ENCODE measurements around the gene KIF16B.
"Not testable (repeated sequence)": the region's sequence is repeated elsewhere in the genome, so short reads cannot be mapped to it uniquely, and the experiment has no call there.

KIF16B gene

GRCh38 chr20:16441546-16442164 lies 131.6 kb downstream of the KIF16B start:
- no peak overlapping the region for H3K27ac ChIP-seq
- TF ChIP-seq CTCF (IDR thresholded peaks at IDR 0.05; ENCODE audit: low read depth, low read length): no peak
- H3K4me3 ChIP-seq (ENCODE audit: low read depth, low read length): no peak overlapping the region
- no peaks in the 10 kb centered on the region for H3K36me3 ChIP-seq
- no peak for DNase-seq
- no peaks in the 10 kb centered on the region for H3K9me3 ChIP-seq (ENCODE audit: severe bottlenecking)
- no peaks in the 10 kb centered on the region for H3K27me3 ChIP-seq (ENCODE audit: insufficient read depth, low read depth, severe bottlenecking)

DNA sequence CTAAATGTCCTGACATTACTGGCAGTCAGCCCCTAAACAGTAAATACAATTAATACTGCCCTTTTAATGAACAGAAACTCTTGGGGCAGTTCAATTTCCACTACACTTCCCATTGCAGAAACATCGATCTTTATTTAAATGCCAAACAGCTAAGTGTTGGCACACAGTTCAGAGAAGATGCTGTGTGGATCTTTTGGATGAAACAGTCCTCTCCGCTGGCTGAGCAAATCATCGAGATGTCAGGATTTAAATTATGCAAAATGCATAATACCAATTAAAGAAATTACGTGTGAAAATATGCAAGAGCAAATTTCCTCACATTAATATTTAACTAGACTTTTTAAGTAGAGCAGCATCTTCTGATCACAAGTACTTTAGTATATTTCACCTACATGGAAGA lies 132.6 kb downstream of the KIF16B start:
- H3K27ac ChIP-seq: no peak overlapping the region
- no peak overlapping the region for H3K4me3 ChIP-seq (ENCODE audit: low read depth, low read length)
- DNase-seq: no peak
- TF ChIP-seq CTCF (IDR thresholded peaks at IDR 0.05; ENCODE audit: low read depth, low read length): no peak
- no peaks in the 10 kb centered on the region for H3K36me3 ChIP-seq
- H3K9me3 ChIP-seq (ENCODE audit: severe bottlenecking): no peaks in the 10 kb centered on the region
- H3K27me3 ChIP-seq (ENCODE audit: insufficient read depth, low read depth, severe bottlenecking): no peaks in the 10 kb centered on the region

GRCh38 chr20:16439540-16439939 lies 133.7 kb downstream of the KIF16B start:
- H3K36me3 ChIP-seq; H3K9me3 ChIP-seq (ENCODE audit: severe bottlenecking); H3K27ac ChIP-seq; H3K27me3 ChIP-seq (ENCODE audit: insufficient read depth, low read depth, severe bottlenecking); H3K4me3 ChIP-seq (ENCODE audit: low read depth, low read length); DNase-seq: not testable (repeated sequence)

GRCh38 chr20:16438100-16438499 lies 135.1 kb downstream of the KIF16B start:
- H3K27ac ChIP-seq: no peak overlapping the region
- no peak overlapping the region for H3K4me3 ChIP-seq (ENCODE audit: low read depth, low read length)
- H3K27me3 ChIP-seq (ENCODE audit: insufficient read depth, low read depth, severe bottlenecking): no peaks in the 10 kb centered on the region
- TF ChIP-seq CTCF (IDR thresholded peaks at IDR 0.05; ENCODE audit: low read depth, low read length): no peak
- DNase-seq: no peak
- H3K9me3 ChIP-seq (ENCODE audit: severe bottlenecking): no peaks in the 10 kb centered on the region
- H3K36me3 ChIP-seq: no peaks in the 10 kb centered on the region

DNA sequence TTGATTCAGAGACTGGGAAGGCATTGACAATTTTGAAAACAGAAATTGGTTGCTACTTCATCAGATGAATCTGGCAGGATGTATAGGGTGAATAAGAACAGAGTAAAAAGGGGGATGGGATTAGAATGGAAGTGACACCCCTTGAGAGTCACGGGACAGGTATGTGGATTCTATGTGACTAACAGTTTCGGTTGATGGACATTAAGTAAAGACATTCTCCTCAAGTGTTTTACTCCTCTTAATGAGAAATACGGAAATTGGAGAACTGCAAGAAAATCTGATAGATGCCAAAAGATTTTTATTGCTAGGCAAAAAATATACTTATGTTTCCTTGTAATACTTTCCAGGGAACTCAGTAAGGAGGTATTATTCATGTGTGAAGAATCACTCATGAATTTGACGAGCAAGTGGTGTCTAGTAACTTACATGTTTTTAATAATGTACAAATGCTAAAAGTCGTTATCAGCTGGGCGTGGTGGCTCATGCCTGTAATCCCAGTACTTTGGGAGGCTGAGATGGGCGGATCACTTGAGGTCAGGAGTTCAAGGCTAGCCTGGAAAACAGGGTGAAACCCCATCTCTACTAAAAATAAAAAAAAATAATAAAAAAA lies 135.8 kb downstream of the KIF16B start:
- no peak for TF ChIP-seq CTCF (IDR thresholded peaks at IDR 0.05; ENCODE audit: low read depth, low read length)
- H3K27ac ChIP-seq: no peak overlapping the region
- no peak for DNase-seq
- no peak overlapping the region for H3K4me3 ChIP-seq (ENCODE audit: low read depth, low read length)
- no peaks in the 10 kb centered on the region for H3K9me3 ChIP-seq (ENCODE audit: severe bottlenecking)
- H3K36me3 ChIP-seq: no peaks in the 10 kb centered on the region
- no peaks in the 10 kb centered on the region for H3K27me3 ChIP-seq (ENCODE audit: insufficient read depth, low read depth, severe bottlenecking)

DNA sequence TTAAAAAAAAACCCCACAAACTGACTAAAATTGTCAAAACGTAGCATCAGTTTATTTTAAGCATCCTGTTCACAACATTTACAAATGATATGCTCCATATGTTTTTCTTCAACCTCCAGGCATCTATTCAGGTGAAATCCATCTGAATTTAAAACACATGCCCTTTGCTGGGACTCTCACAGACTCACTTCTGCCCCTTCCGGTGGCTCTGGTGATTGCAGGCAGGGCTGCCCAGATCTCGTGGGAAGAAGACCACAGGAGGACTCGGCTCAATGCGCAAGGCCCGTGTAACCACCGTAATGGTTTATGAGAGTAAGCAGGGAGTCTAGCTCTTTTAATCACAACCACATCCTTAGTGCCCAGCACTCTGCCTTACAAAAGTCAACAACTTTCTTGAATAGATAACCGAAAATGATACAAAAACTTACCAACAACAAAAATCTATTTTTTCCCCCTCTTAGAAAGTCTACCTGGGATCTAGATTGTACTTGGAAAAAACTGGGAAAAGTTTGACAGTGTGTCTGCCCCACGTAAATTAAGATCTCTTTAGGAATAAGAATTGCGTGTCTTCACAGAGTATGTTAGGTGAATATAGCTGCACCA lies 139.1 kb downstream of the KIF16B start:
- Histone ChIP-seq H3K9me3 (ENCODE audit: severe bottlenecking) (no peaks in the 10 kb centered on the region), H3K36me3 (no peaks in the 10 kb centered on the region), H3K27me3 (ENCODE audit: insufficient read depth, low read depth, severe bottlenecking) (no peaks in the 10 kb centered on the region), H3K27ac (no peak overlapping the region), H3K4me3 (ENCODE audit: low read depth, low read length) (no peak overlapping the region)
- peak; percentile 75 for TF ChIP-seq CTCF (IDR thresholded peaks at IDR 0.05; ENCODE audit: low read depth, low read length)
- peak; percentile 71 for DNase-seq

All from WERI-Rb-1 (cell line).